GM19455 (cell line): ENCODE results near the gene THSD4.

Experiments used
- ATAC-seq: cut with Tn5 transposase; IDR thresholded peaks from one replicate; pipeline ENCODE4 v1.9.1; 2021; ENCODE audit not compliant: unreplicated experiment

The THSD4 gene

DNA sequence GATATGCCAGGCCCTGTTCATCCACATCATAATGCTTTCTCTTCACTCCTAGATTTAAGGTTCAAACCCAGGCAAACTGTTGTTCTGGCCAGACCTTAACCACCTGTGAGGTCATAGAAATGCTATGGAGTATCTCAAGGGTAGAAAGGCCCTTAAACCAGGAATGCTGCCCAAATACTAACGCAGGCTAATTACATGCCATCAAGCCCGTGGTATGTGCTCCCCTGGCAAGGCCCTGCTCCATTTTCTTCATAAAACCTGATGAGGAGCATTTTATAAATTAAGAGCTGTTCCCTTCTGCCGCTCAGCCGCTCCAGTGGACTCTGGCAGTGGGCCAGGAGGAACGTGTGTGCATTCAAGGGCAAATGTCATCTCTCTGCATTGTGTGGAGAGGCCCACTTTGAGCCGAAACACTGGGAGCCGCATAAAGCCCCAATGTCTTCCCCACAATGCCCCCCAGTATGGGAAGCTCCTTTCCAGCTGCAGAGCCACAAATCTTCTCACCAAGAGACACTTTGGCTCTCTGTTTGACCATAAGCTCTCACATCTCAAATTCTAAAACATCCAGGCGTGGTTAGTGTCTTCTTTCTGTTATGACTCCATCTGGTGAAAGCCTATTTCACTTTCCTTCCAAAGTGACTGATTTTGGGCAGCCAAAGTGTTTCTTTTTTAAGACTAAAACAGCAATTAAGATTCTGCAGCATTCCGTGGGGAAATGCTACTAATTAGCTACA lies 484.3 kb downstream of the THSD4 start:
- ATAC-seq = no peak

DNA sequence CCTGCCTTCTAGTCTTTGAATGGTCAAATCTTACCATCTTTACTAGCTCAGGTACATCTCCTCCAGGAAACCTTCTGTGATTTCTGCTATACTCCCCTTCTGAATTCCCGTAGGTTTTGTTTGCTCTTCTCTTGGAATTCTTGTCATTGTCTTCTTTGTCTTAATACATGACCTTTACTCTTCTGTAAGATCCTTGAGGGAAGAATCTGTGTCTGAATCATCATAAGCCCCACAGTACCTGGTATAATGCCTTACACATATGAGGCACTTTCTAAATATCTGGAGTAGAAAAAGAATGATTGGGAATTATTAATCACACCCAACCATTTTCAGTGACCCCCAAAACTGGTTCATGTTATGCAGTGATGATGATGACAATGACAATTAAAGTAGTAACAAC lies 485.0 kb downstream of the THSD4 start:
- ATAC-seq = no peak

GRCh38 chr15:71601038-71601834 lies 486.0 kb downstream of the THSD4 start:
- ATAC-seq = no peak

- no peak for ATAC-seq
Measured at GRCh38 chr15:71603379-71603778, 488.1 kb downstream of the THSD4 start.

DNA sequence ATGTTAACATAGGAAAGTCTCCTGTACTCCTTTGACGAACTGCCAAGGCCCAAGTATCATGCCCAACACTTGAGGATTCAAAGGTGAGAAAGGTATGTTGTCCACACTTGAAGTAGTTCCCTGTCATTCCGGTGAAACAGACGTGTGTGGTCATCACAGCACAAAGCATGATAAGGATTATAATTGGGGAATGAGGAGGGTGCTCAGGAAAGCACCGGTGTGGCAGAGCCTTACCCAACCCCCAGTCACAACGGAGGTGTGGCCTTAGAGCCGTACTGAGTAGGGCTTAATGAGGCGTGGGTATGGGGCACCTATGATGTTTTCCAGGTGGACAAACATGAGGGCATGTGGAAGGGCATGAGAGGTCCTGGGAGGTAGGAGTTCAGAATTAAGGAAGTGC lies 492.1 kb downstream of the THSD4 start:
- no peak for ATAC-seq

DNA sequence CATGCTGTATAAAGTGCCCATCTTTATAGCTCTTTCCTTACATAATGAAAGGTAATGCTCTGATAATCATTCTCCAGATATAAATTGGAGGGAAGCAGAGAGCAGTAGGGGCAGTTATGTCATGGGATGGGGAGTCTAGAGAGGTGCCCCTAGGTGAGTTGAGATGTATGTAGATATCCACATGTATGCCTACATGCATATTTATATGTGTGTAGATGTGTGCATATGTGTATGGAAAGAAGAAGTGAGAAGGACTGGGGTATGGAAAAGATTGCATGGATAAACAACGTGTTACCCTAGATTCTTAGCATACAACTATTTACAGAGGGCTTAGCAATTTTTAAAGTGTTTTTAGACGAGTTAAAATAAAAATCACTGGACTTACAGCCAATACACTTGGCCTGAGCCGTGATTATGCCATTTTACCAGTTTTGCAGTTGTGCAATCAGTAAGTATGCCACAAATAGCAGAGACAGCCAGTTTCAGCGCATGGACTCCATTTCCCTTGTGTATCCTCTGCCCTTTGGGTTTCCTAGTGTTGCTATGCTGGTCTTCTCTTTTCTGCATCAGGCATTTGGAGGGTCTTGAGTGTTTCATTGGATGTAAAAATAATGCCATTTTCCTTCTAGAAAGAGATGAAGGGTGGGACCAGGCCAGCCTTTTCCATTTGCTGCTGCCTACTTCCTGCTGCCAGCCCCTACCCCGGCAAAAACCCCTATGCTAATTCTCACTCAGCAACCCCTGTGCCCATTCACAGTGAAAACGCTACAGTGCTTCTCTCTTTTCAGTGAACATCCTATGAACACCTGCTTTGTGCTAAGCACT lies 495.7 kb downstream of the THSD4 start:
- no peak for ATAC-seq

DNA sequence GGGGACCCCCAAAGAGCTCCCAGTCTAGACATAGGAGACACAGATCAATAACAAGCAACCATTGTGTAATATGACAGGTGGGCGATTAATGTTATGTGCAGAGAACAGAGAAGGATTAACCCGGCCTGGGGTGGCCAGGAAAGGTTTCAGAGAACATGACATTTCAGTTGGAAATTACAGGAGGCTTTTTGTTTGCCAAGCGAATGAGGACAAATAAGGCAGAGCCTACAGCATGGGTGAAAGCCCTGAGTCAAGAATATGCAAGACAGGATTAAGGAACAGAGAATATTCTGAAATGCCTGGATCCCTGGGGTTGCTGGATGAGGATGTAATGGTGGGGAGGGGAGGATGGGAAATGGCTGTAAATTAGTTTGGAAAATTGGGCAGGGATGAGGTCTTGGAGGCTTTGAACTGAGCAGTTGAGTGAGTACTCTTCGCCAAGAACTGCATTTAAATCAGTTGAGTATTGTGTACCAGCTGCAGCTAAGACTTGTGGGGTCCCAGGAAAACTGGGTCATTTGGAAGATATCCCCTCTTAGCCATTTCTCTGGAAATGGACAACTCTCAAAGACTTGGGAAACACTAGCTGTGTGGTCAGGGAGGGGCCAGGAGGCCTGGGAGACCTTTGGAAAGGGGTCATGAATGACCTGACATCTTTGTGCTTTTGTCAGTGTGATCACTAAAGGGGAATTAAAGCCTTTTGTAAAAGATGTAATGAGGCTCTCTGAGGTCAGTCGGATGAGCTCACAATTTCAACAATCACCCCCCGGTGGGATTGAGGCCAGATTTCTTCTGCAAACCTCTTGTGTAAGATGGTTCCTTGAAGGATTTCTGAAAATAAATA lies 496.5 kb downstream of the THSD4 start:
- no peak for ATAC-seq

GRCh38 chr15:71612397-71612722 lies 497.1 kb downstream of the THSD4 start:
- no peak for ATAC-seq

GRCh38 chr15:71612869-71613268 lies 497.6 kb downstream of the THSD4 start:
- ATAC-seq = no peak

GRCh38 chr15:71623111-71623510 lies 507.8 kb downstream of the THSD4 start:
- no peak for ATAC-seq

DNA sequence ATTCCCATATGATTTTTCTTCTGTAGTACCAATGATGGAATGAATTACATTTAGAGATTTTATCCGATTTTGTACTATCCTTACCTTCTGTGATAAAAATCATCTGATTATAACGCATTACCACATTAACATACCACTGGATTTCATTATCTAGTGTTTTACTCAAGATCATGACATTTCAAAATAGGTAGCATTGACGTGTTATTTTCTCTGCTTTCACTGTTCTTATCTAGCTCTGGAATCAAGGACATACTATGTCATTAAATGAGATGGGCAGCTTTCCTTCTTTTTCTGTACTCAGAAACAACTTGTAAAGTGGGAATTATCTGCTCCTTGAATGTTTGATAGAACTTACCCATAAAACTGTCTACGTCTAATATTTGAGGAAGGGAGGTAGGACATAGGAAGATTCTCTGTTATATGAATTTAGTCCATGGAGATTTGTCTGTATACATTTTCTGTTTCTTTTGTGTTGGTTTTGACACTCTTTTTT lies 511.4 kb downstream of the THSD4 start:
- ATAC-seq = no peak

GRCh38 chr15:71627188-71627587 lies 511.9 kb downstream of the THSD4 start:
- no peak for ATAC-seq

DNA sequence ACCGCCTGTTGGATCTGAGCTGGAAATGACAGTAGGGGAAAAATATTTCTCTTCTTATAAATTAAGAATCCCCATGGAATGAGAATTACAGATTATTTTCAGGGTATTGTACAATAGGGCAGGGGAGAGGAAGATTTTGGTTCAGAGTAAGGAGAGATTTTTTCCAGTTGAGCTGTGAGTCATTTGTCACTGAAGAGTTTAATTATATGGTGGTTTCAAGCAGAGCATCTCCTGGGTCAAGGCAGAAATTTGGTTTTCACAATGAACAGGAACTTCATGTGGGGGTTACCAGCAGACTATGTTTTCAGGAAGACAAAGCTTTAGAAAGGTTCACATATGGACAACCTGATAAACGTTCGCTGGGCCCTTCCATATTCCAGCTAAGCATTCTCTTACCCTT lies 512.3 kb downstream of the THSD4 start:
- no peak for ATAC-seq

GRCh38 chr15:71628988-71629770 lies 513.9 kb downstream of the THSD4 start:
- ATAC-seq = no peak

DNA sequence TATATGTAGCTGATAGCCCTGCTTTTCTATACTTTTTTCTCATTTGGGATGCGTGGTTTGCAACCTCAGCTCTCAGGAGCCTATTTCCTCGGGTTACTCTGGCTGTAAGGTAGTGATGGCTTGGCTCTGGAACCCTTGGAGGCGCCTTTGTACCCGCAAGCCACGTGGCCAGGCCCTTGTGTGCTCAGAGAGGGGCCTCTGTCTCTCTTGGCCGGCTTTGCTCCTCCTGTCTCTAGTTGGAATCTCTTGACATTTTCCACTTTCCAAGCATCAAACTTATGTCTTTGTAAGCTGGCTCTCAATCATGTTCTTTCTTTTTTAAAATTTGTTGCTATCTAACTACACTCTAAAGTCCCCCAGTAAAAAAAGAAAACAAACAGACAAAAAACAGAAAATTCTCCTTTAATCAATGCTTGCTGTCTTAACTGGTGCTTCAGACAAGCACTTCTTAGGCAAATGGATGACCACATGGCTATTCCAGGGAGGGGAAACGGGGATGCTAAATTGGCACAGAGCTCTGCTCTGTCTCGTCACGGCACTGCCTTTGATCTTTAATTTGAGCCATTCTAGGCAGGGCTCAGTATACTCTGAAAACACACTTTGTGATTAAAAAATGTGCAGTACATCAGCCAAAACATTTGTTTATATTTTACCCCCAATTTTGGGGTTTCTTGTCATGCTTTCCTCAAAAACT lies 514.7 kb downstream of the THSD4 start:
- ATAC-seq = no peak

- ATAC-seq = no peak
Measured at GRCh38 chr15:71630475-71630809, 515.2 kb downstream of the THSD4 start.

DNA sequence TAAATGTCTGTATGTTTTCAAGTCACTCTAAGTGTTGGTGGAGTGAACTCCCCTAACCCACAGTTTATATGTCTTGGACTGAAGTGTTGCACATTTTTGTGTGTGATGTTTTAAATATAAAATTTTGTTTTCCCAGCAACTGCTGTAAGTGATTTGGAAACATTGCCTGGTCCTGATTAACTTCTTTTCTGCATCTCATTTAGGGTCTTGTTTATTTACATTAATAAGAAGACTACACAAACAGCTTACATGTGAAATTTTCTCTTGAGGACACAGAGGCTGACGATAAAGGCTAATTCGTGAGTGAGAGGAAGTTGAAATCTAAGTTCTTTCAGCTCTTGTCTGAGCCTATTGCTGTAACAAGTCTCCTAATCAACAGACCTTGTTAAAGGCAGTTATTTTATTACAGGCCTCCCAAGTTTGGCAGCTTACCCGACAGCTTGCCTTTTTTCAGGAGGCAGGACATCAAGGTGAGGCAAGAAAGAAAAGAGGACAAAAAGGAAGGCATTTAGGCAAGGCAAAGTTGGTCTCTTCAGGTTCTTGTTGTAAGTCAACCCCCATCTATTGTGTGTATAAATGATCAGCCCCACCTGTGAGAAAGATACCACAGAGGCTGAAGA lies 517.4 kb downstream of the THSD4 start:
- ATAC-seq = no peak

DNA sequence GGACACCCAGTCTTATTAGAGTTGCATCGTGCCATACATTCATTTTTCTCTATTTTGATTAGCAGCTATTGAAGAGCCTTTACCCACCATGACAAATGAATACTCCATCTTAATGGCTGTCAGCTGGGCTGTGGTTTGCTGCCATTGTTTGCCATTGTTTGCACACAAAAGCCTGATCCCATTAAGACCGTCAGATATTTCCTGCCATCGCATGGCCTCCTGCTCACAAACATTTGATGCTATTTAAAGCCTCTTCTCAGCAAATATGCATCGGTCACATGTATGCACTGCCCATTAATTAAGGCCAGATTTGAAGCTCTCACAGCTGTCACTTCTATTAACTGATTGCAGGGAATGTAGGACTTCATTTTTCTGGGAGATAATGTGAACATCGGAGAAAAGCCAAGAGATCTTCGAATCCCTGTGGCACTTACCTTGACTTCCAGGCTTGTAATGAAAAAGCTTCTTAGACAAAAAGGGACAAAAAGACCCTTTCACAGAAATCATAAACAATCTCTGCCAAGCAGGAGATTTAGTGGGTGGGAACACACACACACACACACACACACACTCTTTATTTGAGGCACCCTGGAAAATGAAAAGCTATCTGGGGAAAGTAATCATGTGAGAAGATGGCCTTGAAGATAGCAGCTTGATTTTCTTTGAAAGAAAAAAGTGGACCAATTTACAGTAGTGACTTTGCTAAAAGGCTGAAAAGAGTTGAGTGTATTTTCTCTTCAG lies 519.7 kb downstream of the THSD4 start:
- ATAC-seq = no peak
